Subcutaneous abdominal adipose tissue (tissue), 5 donors: ENCODE measurements around the gene LGI4.

Experiments
- H3K27ac ChIP-seq: one replicate; pipeline ENCODE4 v1.7.0; 2013; ENCODE audit warnings: low read depth, mild to moderate bottlenecking, inconsistent platforms, low read length, moderate library complexity
- H3K27me3 ChIP-seq, 5 donors: one replicate each; pipeline ENCODE4 v1.7.0; 2013; ENCODE audit warnings: low read length in 5 of 5, inconsistent platforms in 1 of 5; ENCODE audit not compliant: control insufficient read depth in 5 of 5, insufficient read depth in 4 of 5
- H3K36me3 ChIP-seq, 5 donors: one replicate each; pipeline ENCODE4 v1.7.0; 2013; ENCODE audit warnings: low read length in 5 of 5; ENCODE audit not compliant: control insufficient read depth in 5 of 5, insufficient read depth in 5 of 5
- H3K4me1 ChIP-seq, 5 donors: one replicate each; pipeline ENCODE4 v1.7.0; 2013; ENCODE audit warnings: low read length in 5 of 5, mild to moderate bottlenecking in 3 of 5, moderate library complexity in 1 of 5; ENCODE audit not compliant: control insufficient read depth in 5 of 5, insufficient read depth in 5 of 5
- H3K4me3 ChIP-seq, 5 donors: one replicate each; pipeline ENCODE4 v1.7.0; 2013; ENCODE audit warnings: low read length in 5 of 5, low read depth in 1 of 5
- H3K9ac ChIP-seq, 5 donors: one replicate each; pipeline ENCODE4 v1.7.0; 2013; ENCODE audit warnings: low read length in 5 of 5, mild to moderate bottlenecking in 4 of 5, moderate library complexity in 3 of 5
- H3K9me3 ChIP-seq, 5 donors: one replicate each; pipeline ENCODE4 v1.7.0; 2013; ENCODE audit warnings: low read length in 5 of 5; ENCODE audit not compliant: control insufficient read depth in 5 of 5
- donor health status: healthy.
- donor health status: healthy.
- donor health status: healthy.
- donor health status: healthy.
- donor health status: healthy.

The LGI4 gene

DNA sequence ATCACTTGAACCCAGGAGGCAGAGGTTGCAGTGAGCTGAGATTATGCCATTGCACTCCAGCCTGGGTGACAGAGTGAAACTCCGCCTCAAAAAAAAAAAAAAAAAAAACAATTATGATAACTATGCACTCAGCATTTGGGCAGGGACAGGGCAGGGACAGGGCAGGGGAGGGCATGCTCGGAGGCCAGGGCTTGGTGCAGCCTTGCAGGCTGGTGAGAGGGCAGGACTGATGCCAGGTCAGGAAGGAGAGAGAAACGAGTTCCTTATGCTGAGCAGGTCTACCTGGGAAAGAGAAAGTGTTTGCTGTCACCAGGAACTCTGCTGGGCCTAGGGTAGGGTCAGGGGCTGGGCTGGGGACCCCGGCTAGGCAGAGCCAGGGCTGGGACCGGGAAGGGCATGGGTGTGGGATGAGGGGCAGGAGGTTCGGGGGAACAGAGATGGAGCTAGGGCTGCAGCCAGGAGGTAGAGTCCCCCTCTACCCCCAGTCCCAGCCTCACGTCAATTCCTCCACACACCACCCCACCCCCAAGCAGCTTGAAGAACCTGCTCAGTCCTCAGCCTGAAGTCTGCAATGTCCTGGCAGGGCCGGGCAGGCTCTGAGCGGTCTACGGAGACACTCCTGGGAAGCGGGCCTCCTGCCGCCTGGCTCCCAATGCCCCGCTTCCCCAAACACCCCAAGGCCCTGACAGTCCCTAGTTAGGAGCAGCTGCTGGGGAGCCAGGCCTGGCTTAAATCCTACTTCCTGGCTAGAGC is 16.4 kb downstream of the LGI4 start:
- no peaks in the 10 kb centered on the region for H3K9me3 ChIP-seq
- no peaks in the 10 kb centered on the region for H3K27me3 ChIP-seq
- H3K4me3 ChIP-seq: peak overlapping the region in 1 of 5 donors; percentile 41
- H3K4me1 ChIP-seq: peaks cover 6 to 71% (median 62%) of the 10 kb centered on the region in 5 donors
- H3K9ac ChIP-seq: no peak overlapping the region
- peak overlapping the region; percentile 97 for H3K27ac ChIP-seq
- no peaks in the 10 kb centered on the region for H3K36me3 ChIP-seq

DNA sequence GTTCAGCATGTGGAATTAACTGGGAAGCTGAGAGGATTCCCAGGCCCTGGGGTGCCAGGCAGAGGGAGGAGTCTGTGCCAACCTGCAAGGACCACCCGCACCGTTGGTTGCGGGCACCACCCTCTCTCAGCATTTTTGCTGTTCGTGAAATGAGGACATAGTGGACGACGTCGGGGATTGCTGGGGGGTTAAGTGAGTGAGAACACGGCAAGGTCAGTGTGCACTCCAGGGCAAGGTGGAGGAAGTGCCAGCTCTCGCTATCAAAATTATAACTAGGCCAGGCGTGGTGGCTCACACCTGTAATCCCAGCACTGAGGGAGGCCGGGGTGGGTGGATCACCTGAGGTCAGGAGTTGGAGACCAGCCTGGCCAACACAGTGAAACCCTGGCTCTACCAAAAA is 17.1 kb downstream of the LGI4 start:
- Histone ChIP-seq H3K36me3 (no peaks in the 10 kb centered on the region), H3K4me1 (peaks cover 3 to 65% (median 55%) of the 10 kb centered on the region in 5 donors), H3K27me3 (no peaks in the 10 kb centered on the region), H3K9me3 (no peaks in the 10 kb centered on the region), H3K4me3 (no peak overlapping the region), H3K9ac (no peak overlapping the region), H3K27ac (no peak overlapping the region)

DNA sequence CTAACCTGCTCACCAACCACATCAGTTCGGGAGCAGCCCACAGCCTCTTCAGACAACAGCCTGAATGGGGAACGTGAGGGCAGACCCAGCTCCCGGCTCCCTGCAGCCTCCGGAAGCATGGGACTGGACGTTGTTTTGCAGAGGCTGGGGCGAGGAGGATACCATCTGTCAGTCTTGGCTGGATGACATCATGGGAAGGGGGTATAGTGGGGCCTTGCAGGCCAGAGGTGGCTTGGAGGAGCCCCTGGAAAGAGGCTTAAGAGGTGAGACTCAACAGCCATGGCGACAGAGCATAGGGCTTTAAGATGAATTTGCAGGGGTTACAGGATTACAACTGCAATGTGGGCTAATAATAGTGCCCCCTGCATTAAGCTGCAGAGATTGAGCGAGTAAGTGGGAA is 17.7 kb downstream of the LGI4 start:
- no peak overlapping the region for H3K9ac ChIP-seq
- H3K27me3 ChIP-seq: no peaks in the 10 kb centered on the region
- no peak overlapping the region for H3K27ac ChIP-seq
- H3K36me3 ChIP-seq: no peaks in the 10 kb centered on the region
- H3K9me3 ChIP-seq: no peaks in the 10 kb centered on the region
- H3K4me3 ChIP-seq: no peak overlapping the region
- peaks cover 3 to 58% (median 48%) of the 10 kb centered on the region in 5 donors for H3K4me1 ChIP-seq

DNA sequence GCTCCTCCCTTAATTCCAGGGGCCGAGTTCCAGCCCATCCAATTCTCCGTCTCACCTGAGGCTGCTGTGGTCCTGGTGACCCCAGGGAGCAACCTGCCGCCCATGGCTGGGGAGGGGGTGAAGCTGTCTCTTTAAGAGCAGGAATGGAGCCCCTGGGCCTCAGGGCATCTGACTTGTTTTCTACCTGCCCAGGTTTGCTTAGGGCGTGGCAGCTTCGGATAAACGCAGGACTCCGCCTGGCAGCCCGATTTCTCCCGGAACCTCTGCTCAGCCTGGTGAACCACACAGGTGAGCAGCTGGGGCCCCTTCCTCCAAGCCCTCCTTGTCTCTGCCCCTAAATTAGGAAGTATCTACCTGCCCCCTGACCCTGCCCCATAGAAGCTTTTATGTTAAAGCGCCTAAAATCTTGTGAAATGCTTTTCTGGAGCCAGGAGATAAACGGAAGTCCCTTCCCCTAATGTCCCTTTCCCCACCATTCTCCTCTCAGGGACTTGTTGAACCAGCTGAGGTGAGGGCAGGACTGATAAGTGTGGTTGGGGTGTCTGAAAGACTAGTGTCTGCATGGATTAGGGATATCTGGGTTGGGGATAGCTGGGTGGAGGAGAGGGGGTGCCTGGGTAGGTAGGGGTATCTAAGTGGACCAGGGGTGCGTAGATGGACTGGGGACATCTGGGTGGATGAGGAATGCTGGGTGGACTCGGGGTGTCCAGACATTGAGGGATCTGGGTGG is 18.6 kb downstream of the LGI4 start:
- H3K4me1 ChIP-seq: peaks cover under 1 to 49% (median 40%) of the 10 kb centered on the region in 5 donors
- H3K9ac ChIP-seq: no peak overlapping the region
- H3K36me3 ChIP-seq: no peaks in the 10 kb centered on the region
- H3K9me3 ChIP-seq: no peaks in the 10 kb centered on the region
- H3K4me3 ChIP-seq: no peak overlapping the region
- no peaks in the 10 kb centered on the region for H3K27me3 ChIP-seq
- no peak overlapping the region for H3K27ac ChIP-seq

- no peaks in the 10 kb centered on the region for H3K36me3 ChIP-seq
- H3K4me3 ChIP-seq: peak within 1 kb of the TSS; percentile 17 to 75 (median 50)
- H3K9ac ChIP-seq: peak within 1 kb of the TSS in 4 of 5 donors; percentile 6 to 69 (median 48)
- H3K27ac ChIP-seq: no peak within 1 kb of the TSS
- no peaks in the 10 kb centered on the region for H3K9me3 ChIP-seq
- H3K4me1 ChIP-seq: peaks cover 0 to 40% (median 31%) of the 10 kb centered on the region in 5 donors
- H3K27me3 ChIP-seq: no peaks in the 10 kb centered on the region
Measured at GRCh38 chr19:35115177-35115951, 19.5 kb downstream of the LGI4 start, which contains the start of gene FXYD3. TSS of gene FXYD3 (plus strand) at chr19:35115823. CDS start at chr19:35119377, 3,554 bp downstream.

- H3K27me3 ChIP-seq: peaks cover 0 to 2% (median 0%) of the 10 kb centered on the region in 5 donors
- peak overlapping the region in 4 of 5 donors; percentile 6 to 69 (median 48) for H3K9ac ChIP-seq
- no peaks in the 10 kb centered on the region for H3K36me3 ChIP-seq
- H3K4me1 ChIP-seq: peaks cover 0 to 32% (median 29%) of the 10 kb centered on the region in 5 donors
- peak overlapping the region; percentile 17 to 75 (median 50) for H3K4me3 ChIP-seq
- no peak overlapping the region for H3K27ac ChIP-seq
- H3K9me3 ChIP-seq: no peaks in the 10 kb centered on the region
Measured at GRCh38 chr19:35114353-35115176, 20.3 kb downstream of the LGI4 start.

- Histone ChIP-seq H3K4me1 (peaks cover 0 to 18% (median 17%) of the 10 kb centered on the region in 5 donors), H3K36me3 (no peaks in the 10 kb centered on the region), H3K4me3 (no peak overlapping the region), H3K27me3 (peaks cover 0 to 2% (median 0%) of the 10 kb centered on the region in 5 donors), H3K9me3 (no peaks in the 10 kb centered on the region), H3K27ac (no peak overlapping the region), H3K9ac (no peak overlapping the region)
Measured at GRCh38 chr19:35112995-35113688, 21.7 kb downstream of the LGI4 start.

DNA sequence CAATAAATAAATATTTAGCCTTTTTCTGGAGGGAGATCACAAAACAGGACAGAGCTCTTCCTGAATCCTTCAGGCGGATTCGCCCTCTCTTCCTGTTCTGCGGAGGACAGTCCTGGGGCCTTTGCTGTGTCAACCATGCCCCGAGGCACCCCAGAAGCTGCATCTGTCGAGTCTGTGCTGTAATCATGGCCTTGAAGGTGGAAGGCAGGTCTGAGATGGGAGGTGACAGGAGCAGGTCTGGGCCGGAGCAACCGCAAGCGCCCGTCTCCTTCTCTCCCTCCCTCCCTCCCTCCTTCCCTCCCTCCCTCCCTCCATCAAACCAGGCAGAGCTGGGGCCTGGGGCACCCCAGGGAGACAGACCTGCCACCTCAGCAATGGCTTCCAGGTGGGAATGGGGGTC is 23.9 kb downstream of the LGI4 start:
- no peak overlapping the region for H3K9ac ChIP-seq
- H3K9me3 ChIP-seq: no peaks in the 10 kb centered on the region
- H3K27me3 ChIP-seq: peaks cover 0 to 2% (median 0%) of the 10 kb centered on the region in 5 donors
- H3K4me1 ChIP-seq: peaks cover 0 to 21% (median 14%) of the 10 kb centered on the region in 5 donors
- no peak overlapping the region for H3K4me3 ChIP-seq
- no peaks in the 10 kb centered on the region for H3K36me3 ChIP-seq
- no peak overlapping the region for H3K27ac ChIP-seq
